T1000 (cell line): Measurements from ENCODE around the gene SSBP2.

Experiments used
- DNase-seq: peaks from one replicate; lab custom pipeline; 2025; ENCODE audit warnings: mixed read lengths; lab: John Stamatoyannopoulos, UW

The SSBP2 gene

GRCh38 chr5:81590498-81591384, 160.2 kb downstream of the SSBP2 start:
- no peak for DNase-seq

GRCh38 chr5:81579262-81579924, 171.5 kb downstream of the SSBP2 start:
- no peak for DNase-seq

- DNase-seq = no peak
Observed at GRCh38 chr5:81577091-81577490, 173.8 kb downstream of the SSBP2 start.

- DNase-seq = no peak
Observed at GRCh38 chr5:81575924-81576323, 175.0 kb downstream of the SSBP2 start.

- no peak for DNase-seq
Observed at GRCh38 chr5:81572201-81572600, 178.7 kb downstream of the SSBP2 start.

GRCh38 chr5:81558188-81558587, 192.7 kb downstream of the SSBP2 start:
- no peak for DNase-seq

GRCh38 chr5:81556809-81557208, 194.1 kb downstream of the SSBP2 start:
- no peak for DNase-seq

GRCh38 chr5:81555865-81556264, 195.0 kb downstream of the SSBP2 start:
- no peak for DNase-seq

- no peak for DNase-seq
Observed at GRCh38 chr5:81554647-81555046, 196.2 kb downstream of the SSBP2 start.

GRCh38 chr5:81553567-81554212, 197.2 kb downstream of the SSBP2 start:
- DNase-seq = no peak

- no peak for DNase-seq
Observed at GRCh38 chr5:81552852-81553566, 197.9 kb downstream of the SSBP2 start.

- DNase-seq = no peak
Observed at GRCh38 chr5:81549123-81549522, 201.8 kb downstream of the SSBP2 start.

- DNase-seq = no peak
Observed at GRCh38 chr5:81547001-81547400, 203.9 kb downstream of the SSBP2 start.

- no peak for DNase-seq
Observed at GRCh38 chr5:81545911-81546310, 205.0 kb downstream of the SSBP2 start.

- DNase-seq = no peak
Observed at GRCh38 chr5:81544351-81545018, 206.4 kb downstream of the SSBP2 start.

GRCh38 chr5:81542242-81542641, 208.7 kb downstream of the SSBP2 start:
- no peak for DNase-seq

GRCh38 chr5:81537905-81538547, 212.9 kb downstream of the SSBP2 start:
- DNase-seq = no peak

GRCh38 chr5:81534441-81534840, 216.5 kb downstream of the SSBP2 start:
- no peak for DNase-seq

- DNase-seq = no peak
Observed at GRCh38 chr5:81533629-81534405, 217.1 kb downstream of the SSBP2 start.

- no peak for DNase-seq
Observed at GRCh38 chr5:81530919-81531318, 220.0 kb downstream of the SSBP2 start.
